Mucosa of stomach (tissue), 1 donor: ENCODE measurements around the gene CDH4.

ENCODE experiments used
- H3K27me3 ChIP-seq: one replicate; pipeline ENCODE4 v1.7.0; 2013; ENCODE audit warnings: mild to moderate bottlenecking, low read length; ENCODE audit not compliant: control insufficient read depth, insufficient read depth
- H3K36me3 ChIP-seq: one replicate; pipeline ENCODE4 v1.7.0; 2013; ENCODE audit warnings: low read length; ENCODE audit not compliant: control insufficient read depth, insufficient read depth
- H3K4me1 ChIP-seq: one replicate; pipeline ENCODE4 v1.7.0; 2013; ENCODE audit warnings: mild to moderate bottlenecking, low read length; ENCODE audit not compliant: control insufficient read depth, insufficient read depth
- H3K4me3 ChIP-seq: one replicate; pipeline ENCODE4 v1.7.0; 2013; ENCODE audit warnings: low read length
- H3K9ac ChIP-seq: one replicate; pipeline ENCODE4 v1.7.0; 2013; ENCODE audit warnings: mild to moderate bottlenecking, low read length, moderate library complexity
- H3K9me3 ChIP-seq: one replicate; pipeline ENCODE4 v1.7.0; 2013; ENCODE audit warnings: mild to moderate bottlenecking, low read length, moderate library complexity; ENCODE audit not compliant: control insufficient read depth
- donor health status: Pancreatic carcinoma.

Gene CDH4

DNA sequence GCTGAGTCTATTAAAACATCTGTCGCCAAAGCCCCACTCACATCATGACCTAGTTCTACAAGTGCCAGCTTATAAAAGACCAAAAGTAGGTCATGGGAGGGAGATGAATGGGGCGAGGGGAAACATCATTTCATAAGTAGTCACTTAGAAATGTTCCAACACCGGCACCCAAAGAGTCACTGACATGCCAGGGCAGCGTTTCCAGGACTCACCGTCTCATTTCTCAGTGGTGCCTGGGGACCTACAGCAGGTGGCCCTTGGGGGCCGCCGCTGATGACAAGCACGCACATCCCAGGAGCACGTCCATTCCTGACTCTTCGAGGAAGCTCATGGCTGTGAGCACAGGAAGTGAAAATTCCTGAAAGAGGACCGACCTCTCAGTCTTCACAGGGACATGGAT lies 260.4 kb downstream of the CDH4 start:
- no peaks in the 10 kb centered on the region for H3K36me3 ChIP-seq
- H3K4me1 ChIP-seq, result no peaks in the 10 kb centered on the region
- H3K4me3 ChIP-seq, result no peak overlapping the region
- H3K9me3 ChIP-seq, result no peaks in the 10 kb centered on the region
- no peak overlapping the region for H3K9ac ChIP-seq
- peaks cover 3% of the 10 kb centered on the region for H3K27me3 ChIP-seq

DNA sequence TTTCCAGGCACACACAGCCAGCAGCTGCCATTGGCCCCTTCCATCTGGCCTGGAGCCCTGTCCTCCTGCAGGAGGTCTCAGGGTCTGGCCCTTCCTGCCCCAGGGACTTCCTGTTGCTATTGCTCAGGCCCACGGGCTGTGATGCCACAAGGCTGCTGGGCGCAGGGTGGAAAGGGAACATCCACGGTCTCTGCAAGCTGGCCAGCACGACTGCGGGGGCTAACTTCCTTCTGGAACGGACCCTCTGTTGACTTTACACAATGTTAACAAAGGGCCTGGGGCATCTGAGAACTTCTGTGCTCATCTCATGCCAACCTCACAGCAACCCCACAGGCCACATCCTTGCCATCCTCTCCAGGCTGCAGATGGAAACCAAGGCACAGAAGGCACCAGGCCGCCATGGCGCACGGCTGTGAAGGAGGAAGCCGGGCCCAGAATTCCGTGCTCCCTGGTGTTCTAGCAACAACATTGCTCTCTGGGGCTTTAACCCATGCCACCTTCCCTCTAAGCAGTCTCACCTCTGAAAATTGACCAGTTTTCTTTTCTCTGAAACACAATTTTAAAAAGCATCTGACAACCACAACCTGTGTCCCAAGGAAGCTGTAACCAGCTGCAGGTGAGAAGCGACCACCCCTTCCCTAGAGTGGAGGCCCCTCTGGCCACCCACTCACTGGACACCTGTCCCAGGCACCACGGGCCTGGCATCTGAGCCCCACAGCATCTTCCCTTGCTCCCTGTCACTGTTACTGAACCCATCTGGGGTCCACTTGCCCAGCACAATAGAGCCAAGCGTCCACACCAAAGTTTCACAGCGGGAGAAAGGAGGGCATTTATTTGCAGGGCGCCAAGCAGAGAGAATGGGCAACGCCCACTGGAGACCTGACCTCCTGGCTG lies 261.3 kb downstream of the CDH4 start:
- H3K4me3 ChIP-seq, result no peak overlapping the region
- peaks cover 3% of the 10 kb centered on the region for H3K27me3 ChIP-seq
- H3K36me3 ChIP-seq, result no peaks in the 10 kb centered on the region
- H3K9me3 ChIP-seq, result no peaks in the 10 kb centered on the region
- no peak overlapping the region for H3K9ac ChIP-seq
- no peaks in the 10 kb centered on the region for H3K4me1 ChIP-seq

DNA sequence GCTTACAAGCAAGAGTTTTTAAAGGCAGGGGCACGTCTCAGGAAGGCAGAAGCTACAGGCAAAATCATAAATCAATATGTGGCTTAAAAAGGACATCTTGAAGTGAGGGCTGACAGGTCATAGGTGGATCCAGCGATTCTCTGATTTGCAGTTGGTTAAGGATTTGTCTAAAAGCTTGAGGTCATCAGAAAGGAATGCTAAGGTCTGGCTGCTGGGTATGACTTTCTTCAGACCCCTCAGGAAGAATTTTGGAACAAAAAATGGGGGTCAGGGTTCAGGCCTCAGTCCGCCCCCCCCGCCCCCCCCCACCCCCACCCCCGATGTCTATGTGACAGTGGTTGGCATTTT lies 261.9 kb downstream of the CDH4 start:
- Histone ChIP-seq H3K4me1 (no peaks in the 10 kb centered on the region), H3K9ac (no peak overlapping the region), H3K27me3 (no peaks in the 10 kb centered on the region), H3K9me3 (no peaks in the 10 kb centered on the region), H3K4me3 (no peak overlapping the region), H3K36me3 (no peaks in the 10 kb centered on the region)

DNA sequence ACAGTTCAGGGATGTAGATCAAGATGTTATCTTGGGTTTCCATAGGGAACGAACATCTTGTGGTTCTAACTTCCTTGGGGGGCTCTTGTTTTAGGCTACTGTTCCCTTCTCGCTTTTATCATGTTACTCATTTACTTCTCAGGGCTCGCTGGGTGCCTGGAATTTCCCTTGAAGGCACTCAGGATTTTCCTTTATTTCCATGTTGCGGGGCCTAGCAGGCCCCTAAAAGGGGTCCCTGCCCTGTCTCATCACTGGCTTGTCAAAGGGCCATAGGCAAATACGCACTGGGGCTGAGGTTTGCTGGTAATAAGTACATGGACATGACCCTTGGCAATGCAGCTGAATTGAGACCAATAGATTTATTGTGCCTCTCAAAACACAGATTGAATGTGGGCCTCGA lies 262.3 kb downstream of the CDH4 start:
- no peaks in the 10 kb centered on the region for H3K9me3 ChIP-seq

DNA sequence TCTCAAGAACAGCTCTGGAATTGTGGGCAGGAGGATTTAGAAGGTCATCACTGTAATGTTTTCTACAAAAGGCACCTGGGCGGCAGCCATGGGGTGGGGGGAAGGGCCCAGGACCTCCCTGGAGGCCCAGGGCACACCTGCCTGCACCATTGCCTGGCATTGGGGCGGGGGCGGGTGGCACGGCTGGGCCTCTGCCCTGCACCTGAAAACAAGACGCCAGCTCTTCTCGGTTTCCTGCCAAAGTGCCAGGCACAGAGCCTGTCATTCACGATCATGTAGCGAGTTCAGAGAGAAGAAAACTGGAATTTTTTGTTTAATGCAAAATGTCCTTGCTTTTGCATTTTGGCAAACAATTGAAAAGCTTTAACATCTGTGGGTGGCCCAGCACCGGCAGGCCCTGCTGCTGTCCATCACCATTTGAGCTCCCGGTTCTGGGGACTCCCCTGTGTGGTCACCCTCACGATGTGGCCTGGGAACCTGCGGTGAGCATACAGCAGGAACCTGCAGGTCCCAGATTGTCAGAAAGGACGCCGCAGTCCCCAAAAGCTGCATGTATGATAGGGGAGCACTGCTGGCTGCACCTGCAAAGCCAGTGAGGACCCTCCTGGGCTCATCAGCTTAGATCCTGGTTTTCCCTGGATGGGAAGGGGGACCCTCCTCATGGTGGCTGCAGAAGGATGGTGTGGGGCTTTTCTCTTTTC lies 262.9 kb downstream of the CDH4 start:
- Histone ChIP-seq H3K4me3 (no peak overlapping the region), H3K4me1 (no peaks in the 10 kb centered on the region), H3K9ac (no peak overlapping the region), H3K9me3 (no peaks in the 10 kb centered on the region), H3K27me3 (no peaks in the 10 kb centered on the region), H3K36me3 (no peaks in the 10 kb centered on the region)

More for the DNA sequence above, 262.3 kb downstream of the CDH4 start:
- Histone ChIP-seq H3K27me3 (no peaks in the 10 kb centered on the region), H3K4me1 (no peaks in the 10 kb centered on the region), H3K4me3 (no peak overlapping the region), H3K9ac (no peak overlapping the region), H3K36me3 (no peaks in the 10 kb centered on the region)

DNA sequence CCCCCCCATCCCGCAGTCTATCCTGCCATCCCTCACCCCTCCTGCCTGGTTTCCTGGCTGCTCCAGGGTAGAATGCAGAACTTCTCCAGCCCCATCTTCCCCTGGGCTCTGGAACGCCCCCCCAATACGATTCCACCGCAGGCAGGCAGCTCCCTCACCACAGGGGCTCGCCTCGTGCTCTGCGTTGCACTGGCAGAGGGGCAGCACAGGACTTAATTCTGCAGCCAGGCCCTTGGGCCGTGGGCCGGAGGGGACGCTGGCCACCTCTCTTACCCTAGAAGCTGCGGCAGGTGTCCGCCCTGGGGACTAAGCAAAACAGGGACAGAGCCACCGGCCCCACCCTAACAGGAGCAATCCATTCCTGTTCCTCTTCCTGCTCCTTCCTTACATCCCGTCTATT lies 263.9 kb downstream of the CDH4 start:
- Histone ChIP-seq H3K9me3 (no peaks in the 10 kb centered on the region), H3K4me1 (no peaks in the 10 kb centered on the region), H3K36me3 (no peaks in the 10 kb centered on the region), H3K9ac (no peak overlapping the region), H3K4me3 (no peak overlapping the region), H3K27me3 (no peaks in the 10 kb centered on the region)

DNA sequence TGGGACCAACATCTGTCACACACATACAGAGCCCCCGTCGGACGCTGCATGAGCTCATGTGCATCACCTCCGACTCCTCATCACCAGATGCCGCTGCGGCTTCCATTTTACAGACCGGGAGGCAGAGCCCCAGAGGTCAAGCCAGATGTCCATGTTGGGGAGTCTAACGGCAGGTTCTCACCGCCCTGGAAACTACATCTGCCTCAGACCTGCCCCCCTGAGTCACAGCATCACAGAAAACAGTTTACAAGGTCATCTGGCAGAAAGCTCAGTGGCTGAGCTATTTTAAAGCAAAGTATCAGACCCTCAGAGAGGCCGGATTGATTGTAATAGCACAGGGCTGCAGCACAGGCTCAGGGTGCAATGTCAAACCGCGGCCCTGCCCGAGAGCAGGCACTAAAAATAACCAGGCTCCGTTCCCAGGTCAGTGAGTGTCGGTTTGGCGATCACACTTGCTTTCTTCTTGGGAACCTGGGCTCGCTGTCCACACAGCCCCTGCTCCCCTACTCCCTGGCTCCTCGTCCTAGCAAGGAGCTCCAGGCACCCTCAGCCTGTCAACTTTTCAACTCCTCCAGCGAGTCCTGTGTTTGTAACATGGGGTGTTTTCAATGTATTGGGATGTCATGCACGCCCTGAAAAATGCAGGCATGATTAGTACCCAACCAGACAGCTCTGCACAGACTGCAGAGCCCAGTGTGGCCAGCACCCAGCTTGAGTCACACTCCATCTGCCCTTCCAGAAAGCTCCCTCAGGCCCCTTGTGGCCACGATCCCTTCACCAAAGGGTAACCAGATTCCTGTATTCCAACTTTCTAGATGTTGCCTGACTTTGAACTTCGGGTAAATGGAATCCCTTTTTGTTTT lies 264.5 kb downstream of the CDH4 start:
- Histone ChIP-seq H3K27me3 (no peaks in the 10 kb centered on the region), H3K36me3 (no peaks in the 10 kb centered on the region), H3K9me3 (no peaks in the 10 kb centered on the region), H3K4me1 (no peaks in the 10 kb centered on the region), H3K4me3 (no peak overlapping the region), H3K9ac (no peak overlapping the region)

DNA sequence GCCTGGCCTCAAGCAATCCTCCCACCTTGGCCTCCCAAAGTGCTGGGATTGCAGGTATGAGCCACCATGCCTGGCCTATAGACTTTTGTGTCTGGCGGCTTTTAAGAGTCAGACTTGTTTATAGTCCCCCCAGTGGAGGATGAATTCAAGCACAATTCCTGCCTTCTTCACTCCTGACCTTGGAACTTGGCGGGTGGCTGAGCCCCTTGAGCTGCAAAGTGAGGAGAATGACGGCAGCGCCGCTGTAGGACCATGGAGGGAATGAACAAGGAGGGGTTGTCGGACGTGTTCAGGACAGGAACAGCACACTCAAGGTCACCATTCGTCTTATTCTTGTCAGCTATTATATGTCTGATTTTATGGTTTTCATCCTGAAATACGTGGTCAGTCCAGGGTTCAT lies 265.4 kb downstream of the CDH4 start:
- H3K9me3 ChIP-seq, result no peaks in the 10 kb centered on the region
- H3K9ac ChIP-seq, result no peak overlapping the region
- no peaks in the 10 kb centered on the region for H3K4me1 ChIP-seq
- H3K36me3 ChIP-seq, result no peaks in the 10 kb centered on the region
- H3K27me3 ChIP-seq, result no peaks in the 10 kb centered on the region
- H3K4me3 ChIP-seq, result no peak overlapping the region

DNA sequence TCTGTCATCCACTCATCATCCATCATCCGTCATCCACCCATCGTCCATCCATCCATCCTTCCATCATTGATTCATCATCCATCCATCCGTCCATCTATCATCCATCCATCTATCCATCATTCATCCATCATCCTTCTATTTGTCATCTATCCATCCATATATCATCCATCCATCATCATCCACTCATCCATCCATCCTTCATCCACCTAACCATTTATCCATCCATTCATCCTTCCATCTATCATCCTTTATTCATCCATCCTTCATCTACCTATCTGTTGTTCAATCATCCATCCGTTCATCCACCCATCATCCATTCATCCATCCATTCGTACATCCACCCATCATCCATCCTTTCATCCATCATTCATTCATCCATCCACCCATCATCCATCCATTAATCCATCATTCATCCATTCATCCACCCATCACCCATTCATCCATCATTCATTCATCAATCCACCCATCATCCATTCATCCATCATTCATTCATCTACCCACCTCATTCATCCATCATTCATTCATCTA lies 266.4 kb downstream of the CDH4 start:
- Histone ChIP-seq H3K9me3 (no peaks in the 10 kb centered on the region), H3K4me1 (no peaks in the 10 kb centered on the region), H3K9ac (no peak overlapping the region), H3K36me3 (no peaks in the 10 kb centered on the region), H3K4me3 (no peak overlapping the region), H3K27me3 (no peaks in the 10 kb centered on the region)

DNA sequence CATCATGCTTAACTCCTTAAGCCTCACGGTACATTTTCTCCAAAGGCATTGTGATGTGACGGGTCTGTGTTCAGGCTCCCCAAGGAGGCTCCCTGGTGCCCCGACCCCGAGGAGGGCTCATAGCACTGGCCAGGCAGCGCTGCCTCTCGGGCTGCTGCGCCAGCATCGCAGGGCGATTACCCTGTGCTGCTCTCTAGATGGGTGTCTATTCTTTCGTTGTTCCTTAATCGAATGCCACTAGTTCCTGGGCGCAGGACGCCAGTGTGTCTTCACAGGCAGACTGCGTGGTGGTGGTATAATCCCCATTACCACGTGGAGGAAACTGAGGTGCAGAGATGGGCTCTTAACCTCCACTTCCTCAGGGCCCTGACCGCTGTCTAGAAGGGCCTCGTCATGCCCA lies 267.4 kb downstream of the CDH4 start:
- Histone ChIP-seq H3K9me3 (no peaks in the 10 kb centered on the region), H3K9ac (no peak overlapping the region), H3K36me3 (no peaks in the 10 kb centered on the region), H3K4me3 (no peak overlapping the region), H3K27me3 (no peaks in the 10 kb centered on the region), H3K4me1 (no peaks in the 10 kb centered on the region)

DNA sequence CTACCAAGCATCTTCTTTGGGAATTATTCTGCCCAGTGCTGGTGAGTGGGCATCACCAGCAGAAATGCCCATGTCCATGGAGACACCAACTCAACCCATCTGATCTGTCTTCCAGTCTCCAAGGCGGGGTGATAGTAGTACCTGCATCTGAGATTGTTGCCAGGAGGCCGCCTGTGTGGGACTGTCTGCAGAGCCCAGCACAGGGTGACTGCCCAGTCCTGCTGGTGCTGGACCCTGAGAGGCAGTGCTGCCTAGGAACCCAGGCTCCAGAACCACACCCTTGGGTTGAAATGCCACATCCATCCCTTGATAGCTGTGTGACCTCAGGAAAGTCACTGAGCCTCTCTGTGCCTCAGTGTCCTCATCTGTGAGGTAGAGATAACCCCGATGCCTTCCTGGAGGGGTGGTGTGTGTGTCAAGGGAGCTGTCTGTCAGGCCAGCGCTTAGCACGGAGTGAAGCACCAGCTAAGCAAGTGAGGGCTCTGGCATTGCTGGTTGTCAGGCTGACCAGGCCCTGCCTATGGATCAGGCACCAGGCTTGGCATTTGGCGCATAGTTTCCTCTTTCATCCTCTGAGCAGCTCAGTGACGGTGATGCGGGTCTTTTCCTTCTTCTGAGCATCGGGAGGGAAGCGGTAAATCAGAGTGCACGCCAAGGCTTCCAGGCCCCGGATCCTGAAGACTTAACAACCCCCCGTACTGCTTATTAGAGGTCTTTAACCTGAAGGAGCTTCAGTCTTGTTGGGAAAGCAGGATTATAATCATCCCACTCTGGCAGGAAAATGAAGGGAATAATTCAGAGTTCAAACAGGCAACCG lies 268.2 kb downstream of the CDH4 start:
- H3K27me3 ChIP-seq, result no peaks in the 10 kb centered on the region
- no peaks in the 10 kb centered on the region for H3K9me3 ChIP-seq
- no peaks in the 10 kb centered on the region for H3K4me1 ChIP-seq
- no peak overlapping the region for H3K4me3 ChIP-seq
- no peaks in the 10 kb centered on the region for H3K36me3 ChIP-seq
- H3K9ac ChIP-seq, result no peak overlapping the region
